GM23338 (cell line): Measurements from ENCODE around the gene NRP2.

Source experiments
- CREB1 ChIP-seq: fragments of 250-450 bp; sonication (Bioruptor Pico); IDR thresholded peaks from 2 replicates; pipeline ENCODE4 v1.5.0; 2020; ENCODE audit warnings: low read depth, mild to moderate bottlenecking, moderate library complexity
- CTCF ChIP-seq, 2 experiments: fragments of 200-600 bp in 1 of 2; sonication (generic) in 1 of 2; conservative IDR thresholded peaks; 2 replicates each; pipeline versions ENCODE4 v1.5.1 to v1.6.1; 2016 to 2017; ENCODE audit warnings: antibody characterized with exemption in 2 of 2, low read depth in 2 of 2, mild to moderate bottlenecking in 2 of 2, moderate library complexity in 1 of 2
- ETS1 ChIP-seq: IDR thresholded peaks from 2 replicates; pipeline ENCODE4 v1.6.1; 2016; ENCODE audit warnings: antibody characterized with exemption
- EZH2 ChIP-seq: fragments of 200-600 bp; sonication (generic); IDR thresholded peaks from one replicate; pipeline ENCODE4 v1.8.0; 2017; ENCODE audit warnings: antibody characterized with exemption, mild to moderate bottlenecking, low read depth; ENCODE audit not compliant: unreplicated experiment
- EZH2phosphoT487 ChIP-seq: fragments of 200-600 bp; sonication (generic); IDR thresholded peaks from one replicate; pipeline ENCODE4 v1.8.1; 2018; ENCODE audit warnings: antibody characterized with exemption; ENCODE audit not compliant: unreplicated experiment
- JUNB ChIP-seq: IDR thresholded peaks from one replicate; pipeline ENCODE4 v1.6.1; 2016; ENCODE audit warnings: antibody characterized with exemption; ENCODE audit not compliant: unreplicated experiment
- NANOG ChIP-seq: IDR thresholded peaks from 2 replicates; pipeline ENCODE4 v1.6.1; 2016; ENCODE audit warnings: antibody characterized with exemption, borderline replicate concordance
- POLR2AphosphoS5 ChIP-seq: IDR thresholded peaks from 2 replicates; pipeline ENCODE4 v1.6.1; 2016; ENCODE audit warnings: antibody characterized with exemption, low read depth
- REST ChIP-seq: IDR thresholded peaks from one replicate; pipeline ENCODE4 v1.6.1; 2018; ENCODE audit warnings: antibody characterized with exemption; ENCODE audit not compliant: unreplicated experiment
- STAT1 ChIP-seq: IDR thresholded peaks from one replicate; pipeline ENCODE4 v1.6.1; 2016; ENCODE audit warnings: antibody characterized with exemption; ENCODE audit not compliant: unreplicated experiment
- ZNF114 ChIP-seq: fragments of 250-450 bp; sonication (Bioruptor Pico); IDR thresholded peaks from 2 replicates; pipeline ENCODE4 v1.5.0; 2020; ENCODE audit warnings: mild to moderate bottlenecking, moderate library complexity
- ZNF331 ChIP-seq: fragments of 250-450 bp; sonication (Bioruptor Pico); IDR thresholded peaks from 2 replicates; pipeline ENCODE4 v1.5.0; 2020; ENCODE audit warnings: low read depth, mild to moderate bottlenecking, moderate library complexity
- TF ChIP-seq, protein P1 (sequence below): fragments of 250-450 bp; sonication (Bioruptor Pico); IDR thresholded peaks from 2 replicates; pipeline ENCODE4 v1.5.0; 2020; ENCODE audit warnings: mild to moderate bottlenecking, moderate library complexity

- TF ChIP-seq EZH2 (no peak), CTCF (conservative IDR thresholded peaks at IDR 0.05; ENCODE audit: low read depth in 2 of 2) (no peak), POLR2AphosphoS5 (no peak), NANOG (no peak), EZH2phosphoT487 (no peak), JUNB (no peak), CREB1 (CRISPR knock-in tag) (no peak), REST (no peak), ZNF331 (no peak), STAT1 (no peak), ETS1 (no peak), ZNF114 (CRISPR knock-in tag) (no peak)
- TF ChIP-seq, protein P1, sequence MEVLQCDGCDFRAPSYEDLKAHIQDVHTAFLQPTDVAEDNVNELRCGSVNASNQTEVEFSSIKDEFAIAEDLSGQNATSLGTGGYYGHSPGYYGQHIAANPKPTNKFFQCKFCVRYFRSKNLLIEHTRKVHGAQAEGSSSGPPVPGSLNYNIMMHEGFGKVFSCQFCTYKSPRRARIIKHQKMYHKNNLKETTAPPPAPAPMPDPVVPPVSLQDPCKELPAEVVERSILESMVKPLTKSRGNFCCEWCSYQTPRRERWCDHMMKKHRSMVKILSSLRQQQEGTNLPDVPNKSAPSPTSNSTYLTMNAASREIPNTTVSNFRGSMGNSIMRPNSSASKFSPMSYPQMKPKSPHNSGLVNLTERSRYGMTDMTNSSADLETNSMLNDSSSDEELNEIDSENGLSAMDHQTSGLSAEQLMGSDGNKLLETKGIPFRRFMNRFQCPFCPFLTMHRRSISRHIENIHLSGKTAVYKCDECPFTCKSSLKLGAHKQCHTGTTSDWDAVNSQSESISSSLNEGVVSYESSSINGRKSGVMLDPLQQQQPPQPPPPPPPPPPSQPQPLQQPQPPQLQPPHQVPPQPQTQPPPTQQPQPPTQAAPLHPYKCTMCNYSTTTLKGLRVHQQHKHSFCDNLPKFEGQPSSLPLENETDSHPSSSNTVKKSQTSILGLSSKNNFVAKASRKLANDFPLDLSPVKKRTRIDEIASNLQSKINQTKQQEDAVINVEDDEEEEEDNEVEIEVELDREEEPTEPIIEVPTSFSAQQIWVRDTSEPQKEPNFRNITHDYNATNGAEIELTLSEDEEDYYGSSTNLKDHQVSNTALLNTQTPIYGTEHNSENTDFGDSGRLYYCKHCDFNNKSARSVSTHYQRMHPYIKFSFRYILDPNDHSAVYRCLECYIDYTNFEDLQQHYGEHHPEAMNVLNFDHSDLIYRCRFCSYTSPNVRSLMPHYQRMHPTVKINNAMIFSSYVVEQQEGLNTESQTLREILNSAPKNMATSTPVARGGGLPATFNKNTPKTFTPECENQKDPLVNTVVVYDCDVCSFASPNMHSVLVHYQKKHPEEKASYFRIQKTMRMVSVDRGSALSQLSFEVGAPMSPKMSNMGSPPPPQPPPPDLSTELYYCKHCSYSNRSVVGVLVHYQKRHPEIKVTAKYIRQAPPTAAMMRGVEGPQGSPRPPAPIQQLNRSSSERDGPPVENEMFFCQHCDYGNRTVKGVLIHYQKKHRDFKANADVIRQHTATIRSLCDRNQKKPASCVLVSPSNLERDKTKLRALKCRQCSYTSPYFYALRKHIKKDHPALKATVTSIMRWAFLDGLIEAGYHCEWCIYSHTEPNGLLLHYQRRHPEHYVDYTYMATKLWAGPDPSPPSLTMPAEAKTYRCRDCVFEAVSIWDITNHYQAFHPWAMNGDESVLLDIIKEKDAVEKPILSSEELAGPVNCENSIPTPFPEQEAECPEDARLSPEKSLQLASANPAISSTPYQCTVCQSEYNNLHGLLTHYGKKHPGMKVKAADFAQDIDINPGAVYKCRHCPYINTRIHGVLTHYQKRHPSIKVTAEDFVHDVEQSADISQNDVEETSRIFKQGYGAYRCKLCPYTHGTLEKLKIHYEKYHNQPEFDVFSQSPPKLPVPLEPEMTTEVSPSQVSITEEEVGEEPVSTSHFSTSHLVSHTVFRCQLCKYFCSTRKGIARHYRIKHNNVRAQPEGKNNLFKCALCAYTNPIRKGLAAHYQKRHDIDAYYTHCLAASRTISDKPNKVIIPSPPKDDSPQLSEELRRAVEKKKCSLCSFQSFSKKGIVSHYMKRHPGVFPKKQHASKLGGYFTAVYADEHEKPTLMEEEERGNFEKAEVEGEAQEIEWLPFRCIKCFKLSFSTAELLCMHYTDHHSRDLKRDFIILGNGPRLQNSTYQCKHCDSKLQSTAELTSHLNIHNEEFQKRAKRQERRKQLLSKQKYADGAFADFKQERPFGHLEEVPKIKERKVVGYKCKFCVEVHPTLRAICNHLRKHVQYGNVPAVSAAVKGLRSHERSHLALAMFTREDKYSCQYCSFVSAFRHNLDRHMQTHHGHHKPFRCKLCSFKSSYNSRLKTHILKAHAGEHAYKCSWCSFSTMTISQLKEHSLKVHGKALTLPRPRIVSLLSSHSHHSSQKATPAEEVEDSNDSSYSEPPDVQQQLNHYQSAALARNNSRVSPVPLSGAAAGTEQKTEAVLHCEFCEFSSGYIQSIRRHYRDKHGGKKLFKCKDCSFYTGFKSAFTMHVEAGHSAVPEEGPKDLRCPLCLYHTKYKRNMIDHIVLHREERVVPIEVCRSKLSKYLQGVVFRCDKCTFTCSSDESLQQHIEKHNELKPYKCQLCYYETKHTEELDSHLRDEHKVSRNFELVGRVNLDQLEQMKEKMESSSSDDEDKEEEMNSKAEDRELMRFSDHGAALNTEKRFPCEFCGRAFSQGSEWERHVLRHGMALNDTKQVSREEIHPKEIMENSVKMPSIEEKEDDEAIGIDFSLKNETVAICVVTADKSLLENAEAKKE (CRISPR knock-in tag) = no peak
Measured at GRCh38 chr2:205730701-205731582, 48.6 kb downstream of the NRP2 start.
